Activated CD4-positive, alpha-beta memory T cell treated with anti-CD3 and anti-CD28 coated beads, Interleukin-2, amount 10 ng/mL, durations not matched to agents 7 days and 5 days (primary cell): ENCODE results near the gene TMEM120A. TPM values are rescaled to one million over a fixed set of nuclear protein-coding genes. Genes with fewer than 3 reads are reported as not detected.

Experiments
- CTCF ChIA-PET: fragments of 350-600 bp; sonication (Branson Sonifier 250); formaldehyde crosslinking; loops from one replicate; lab custom pipeline; 2021; ENCODE audit warnings: antibody characterized with exemption, inconsistent platforms; lab: Charles Lee
- POLR2A ChIA-PET: fragments of 350-600 bp; sonication (Branson Sonifier 250); formaldehyde crosslinking; loops from one replicate; lab custom pipeline; 2021; ENCODE audit warnings: antibody characterized with exemption; lab: Charles Lee
- DNase-seq: peaks from one replicate; pipeline ENCODE4 v3.0.0-alpha.2; 2020
- H3K27ac Mint-ChIP-seq: one replicate; pipeline ENCODE4 v1.8.0; 2021; ENCODE audit warnings: mild to moderate bottlenecking, mixed read lengths
- H3K27me3 Mint-ChIP-seq: one replicate; pipeline ENCODE4 v1.8.0; 2021; ENCODE audit warnings: mixed read lengths
- H3K36me3 Mint-ChIP-seq: one replicate; pipeline ENCODE4 v1.8.0; 2021; ENCODE audit warnings: low read depth, mixed read lengths
- H3K4me1 Mint-ChIP-seq: one replicate; pipeline ENCODE4 v1.8.0; 2021; ENCODE audit warnings: mixed read lengths
- H3K4me3 Mint-ChIP-seq: one replicate; pipeline ENCODE4 v1.8.0; 2021; ENCODE audit warnings: mild to moderate bottlenecking, mixed read lengths
- H3K9me3 Mint-ChIP-seq: one replicate; pipeline ENCODE4 v1.8.0; 2021; ENCODE audit warnings: mixed read lengths
- total RNA-seq, 2 experiments: library from RNA; stranded (reverse); gene quantifications; one replicate each; pipeline ENCODE4 v1.2.3, GENCODE V29; 2021

The TMEM120A gene
- total RNA-seq, 2 experiments from 2014 or later = 34.3 to 34.9 TPM

DNA sequence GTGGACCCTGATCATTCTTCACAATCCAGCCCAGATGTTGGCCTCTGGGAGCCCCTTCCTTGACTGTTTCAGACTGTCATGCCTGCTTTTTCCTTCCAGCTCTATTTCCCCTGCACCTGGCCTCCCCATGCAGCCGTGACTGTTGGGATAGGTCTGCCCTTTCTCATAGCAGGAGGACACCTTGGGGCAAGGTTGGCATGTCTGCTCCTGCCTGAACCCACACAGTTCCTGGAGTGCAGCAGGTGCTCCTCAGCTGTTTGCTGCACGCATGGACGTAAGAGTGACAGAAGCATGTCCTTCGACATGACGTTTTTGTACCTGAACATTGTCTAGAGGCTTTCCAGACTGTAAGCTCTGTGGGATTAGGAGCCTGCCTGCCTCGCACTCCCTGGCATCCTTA is 55.5 kb downstream of the TMEM120A start:
- DNase-seq = no peak
- H3K36me3 Mint-ChIP-seq = no peaks in the 10 kb centered on the region
- H3K4me1 Mint-ChIP-seq = no peaks in the 10 kb centered on the region
- POLR2A ChIA-PET = no interaction called here
- H3K9me3 Mint-ChIP-seq = no peaks in the 10 kb centered on the region
- no peaks in the 10 kb centered on the region for H3K27me3 Mint-ChIP-seq
- CTCF ChIA-PET = no interaction called here
- no peak overlapping the region for H3K27ac Mint-ChIP-seq
- H3K4me3 Mint-ChIP-seq = no peak overlapping the region

DNA sequence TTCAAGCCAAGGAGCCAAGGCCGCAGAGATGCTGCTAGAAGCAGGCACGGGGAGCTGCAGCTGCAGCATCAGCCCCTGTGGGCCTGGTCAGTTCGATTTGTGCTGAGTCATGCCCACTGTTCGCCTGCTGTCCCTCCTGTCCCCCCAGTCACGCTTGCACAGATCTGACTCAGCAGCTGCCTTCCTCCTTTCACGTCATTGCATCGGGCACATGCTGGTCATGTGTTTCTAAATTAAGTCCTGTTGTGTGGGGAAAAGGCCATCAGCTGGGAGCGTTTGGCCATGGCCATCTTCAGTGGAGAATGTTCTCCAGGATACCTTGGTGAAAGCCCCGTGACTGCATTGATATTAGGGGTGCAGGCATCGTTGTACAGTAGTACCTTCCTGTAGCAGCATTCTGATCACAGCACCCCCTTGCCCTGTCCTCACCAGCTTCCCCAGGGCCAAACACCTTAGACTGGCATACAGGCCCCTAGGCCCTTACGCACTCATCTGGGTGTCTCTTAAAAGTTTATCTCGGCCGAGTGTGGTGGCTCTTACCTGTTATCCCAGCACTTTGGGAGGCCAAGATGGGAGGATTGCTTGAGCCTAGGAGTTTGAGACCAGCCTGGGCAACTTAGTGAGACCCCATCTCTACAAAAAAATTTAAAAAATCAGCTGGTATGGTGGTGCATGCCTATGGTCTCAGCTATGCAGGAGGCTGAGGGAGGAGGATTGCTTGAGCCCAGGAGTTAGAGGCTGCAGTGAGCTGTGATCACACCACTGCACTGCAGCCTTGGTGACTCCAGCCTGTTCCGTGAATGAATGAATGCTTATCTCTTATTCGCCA is 56.2 kb downstream of the TMEM120A start:
- Mint-ChIP-seq H3K4me3 (no peak overlapping the region), H3K9me3 (no peaks in the 10 kb centered on the region), H3K27ac (no peak overlapping the region), H3K27me3 (no peaks in the 10 kb centered on the region), H3K4me1 (no peaks in the 10 kb centered on the region), H3K36me3 (no peaks in the 10 kb centered on the region)
- CTCF ChIA-PET = no interaction called here
- DNase-seq = no peak
- POLR2A ChIA-PET = no interaction called here

Other genes with a start within 250 kb of the TMEM120A start
- not detected for gene CCL26, start 222.4 kb downstream of the TMEM120A start, total RNA-seq
- not detected for gene CCL24, start 180.8 kb downstream of the TMEM120A start, total RNA-seq
- gene RHBDD2, start 115.6 kb downstream of the TMEM120A start, total RNA-seq = 10 to 100 TPM; 47.7 to 51.7 TPM
- gene POR, start 79.4 kb downstream of the TMEM120A start, total RNA-seq = 10 to 100 TPM; 34.0 to 45.3 TPM
- gene STYXL1, start 53.4 kb upstream of the TMEM120A start, total RNA-seq = 10 to 100 TPM; 37.3 to 40.4 TPM
- 100 to 1,000 TPM; 159 to 161 TPM for gene MDH2, start 53.5 kb upstream of the TMEM120A start, total RNA-seq
- gene SRRM3, start 207.3 kb upstream of the TMEM120A start, total RNA-seq = not detected